ENCODE results near the gene LIMS1.

GRCh38 chr2:108560895-108561530, 26.7 kb downstream of the LIMS1 start:
- no peak for TF ChIP-seq ZNF239 (tag by site-specific recombination; IDR thresholded peaks at IDR 0.05)
- no peak for TF ChIP-seq YY2 (tag by site-specific recombination; IDR thresholded peaks at IDR 0.05)
- no peak for TF ChIP-seq ZSCAN4 (tag by site-specific recombination; IDR thresholded peaks at IDR 0.05)
- TF ChIP-seq, protein P1, sequence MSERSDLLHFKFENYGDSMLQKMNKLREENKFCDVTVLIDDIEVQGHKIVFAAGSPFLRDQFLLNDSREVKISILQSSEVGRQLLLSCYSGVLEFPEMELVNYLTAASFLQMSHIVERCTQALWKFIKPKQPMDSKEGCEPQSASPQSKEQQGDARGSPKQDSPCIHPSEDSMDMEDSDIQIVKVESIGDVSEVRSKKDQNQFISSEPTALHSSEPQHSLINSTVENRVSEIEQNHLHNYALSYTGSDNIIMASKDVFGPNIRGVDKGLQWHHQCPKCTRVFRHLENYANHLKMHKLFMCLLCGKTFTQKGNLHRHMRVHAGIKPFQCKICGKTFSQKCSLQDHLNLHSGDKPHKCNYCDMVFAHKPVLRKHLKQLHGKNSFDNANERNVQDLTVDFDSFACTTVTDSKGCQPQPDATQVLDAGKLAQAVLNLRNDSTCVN (tag by site-specific recombination; optimal IDR thresholded peaks at IDR 0.05), result no peak
- no peak for TF ChIP-seq ZNF112 (tag by site-specific recombination; IDR thresholded peaks at IDR 0.05)
- TF ChIP-seq ZNF76 (tag by site-specific recombination; IDR thresholded peaks at IDR 0.05; ENCODE audit: borderline replicate concordance, low read depth), result no peak
- TF ChIP-seq, protein P2, sequence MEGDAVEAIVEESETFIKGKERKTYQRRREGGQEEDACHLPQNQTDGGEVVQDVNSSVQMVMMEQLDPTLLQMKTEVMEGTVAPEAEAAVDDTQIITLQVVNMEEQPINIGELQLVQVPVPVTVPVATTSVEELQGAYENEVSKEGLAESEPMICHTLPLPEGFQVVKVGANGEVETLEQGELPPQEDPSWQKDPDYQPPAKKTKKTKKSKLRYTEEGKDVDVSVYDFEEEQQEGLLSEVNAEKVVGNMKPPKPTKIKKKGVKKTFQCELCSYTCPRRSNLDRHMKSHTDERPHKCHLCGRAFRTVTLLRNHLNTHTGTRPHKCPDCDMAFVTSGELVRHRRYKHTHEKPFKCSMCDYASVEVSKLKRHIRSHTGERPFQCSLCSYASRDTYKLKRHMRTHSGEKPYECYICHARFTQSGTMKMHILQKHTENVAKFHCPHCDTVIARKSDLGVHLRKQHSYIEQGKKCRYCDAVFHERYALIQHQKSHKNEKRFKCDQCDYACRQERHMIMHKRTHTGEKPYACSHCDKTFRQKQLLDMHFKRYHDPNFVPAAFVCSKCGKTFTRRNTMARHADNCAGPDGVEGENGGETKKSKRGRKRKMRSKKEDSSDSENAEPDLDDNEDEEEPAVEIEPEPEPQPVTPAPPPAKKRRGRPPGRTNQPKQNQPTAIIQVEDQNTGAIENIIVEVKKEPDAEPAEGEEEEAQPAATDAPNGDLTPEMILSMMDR (tag by site-specific recombination; IDR thresholded peaks at IDR 0.05), result no peak
